IPS-11a (cell line): ENCODE data around the gene CCDC51.

ENCODE experiments used
- H3K4me3 ChIP-seq: one replicate; pipeline ENCODE4 v1.5.1; 2013; ENCODE audit warnings: low read depth, low read length, control low read depth

The CCDC51 gene

DNA sequence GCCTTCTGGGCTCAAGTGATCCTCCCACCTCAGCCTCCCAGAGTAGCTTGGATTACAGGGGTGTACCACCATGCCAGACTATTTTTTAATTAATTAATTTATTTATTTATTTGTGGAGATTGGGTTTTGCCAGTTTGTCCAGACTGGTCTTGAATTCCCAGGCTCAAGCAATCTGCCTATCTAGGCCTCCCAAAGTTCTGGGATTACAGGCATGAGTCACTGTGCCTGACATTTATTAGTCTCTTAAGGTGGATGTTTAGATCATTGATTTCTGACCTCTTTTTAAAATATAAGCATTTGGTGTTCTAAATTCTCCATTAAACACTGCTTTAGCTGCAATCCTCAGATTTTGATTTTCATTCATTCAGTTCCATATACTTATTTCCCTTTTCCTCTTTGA lies 52.3 kb downstream of the CCDC51 start:
- no peak overlapping the region for H3K4me3 ChIP-seq
